Fibroblast of upper back skin (primary cell): ENCODE measurements around the gene MEIKIN.

ENCODE experiments used
- DNase-seq: peaks from one replicate; pipeline ENCODE4 v3.0.0-alpha.2; 2013

The MEIKIN gene

GRCh38 chr5:131973089-131973712, 27.7 kb upstream of the MEIKIN start:
- no peak for DNase-seq

GRCh38 chr5:131968396-131968954, 23.0 kb upstream of the MEIKIN start:
- DNase-seq: peak; percentile 38

- no peak for DNase-seq
Observed at GRCh38 chr5:131966551-131966950, 21.1 kb upstream of the MEIKIN start.

- no peak for DNase-seq
Observed at GRCh38 chr5:131965826-131966415, 20.5 kb upstream of the MEIKIN start.

- DNase-seq: no peak
Observed at GRCh38 chr5:131959906-131960305, 14.4 kb upstream of the MEIKIN start.

GRCh38 chr5:131959136-131959535, 13.7 kb upstream of the MEIKIN start:
- DNase-seq: no peak

GRCh38 chr5:131957721-131958441, 12.4 kb upstream of the MEIKIN start:
- DNase-seq: no peak

- DNase-seq: no peak
Observed at GRCh38 chr5:131953969-131954368, 8.5 kb upstream of the MEIKIN start.

GRCh38 chr5:131952301-131952857, 6.9 kb upstream of the MEIKIN start:
- DNase-seq: peak; percentile 22

- no peak for DNase-seq
Observed at GRCh38 chr5:131950706-131951105, 5.2 kb upstream of the MEIKIN start.

GRCh38 chr5:131947445-131947844, 2.0 kb upstream of the MEIKIN start:
- no peak for DNase-seq

- DNase-seq: no peak
Observed at GRCh38 chr5:131944702-131945550, 537 bp downstream of the MEIKIN start.

GRCh38 chr5:131943916-131944315, 1.5 kb downstream of the MEIKIN start:
- DNase-seq: no peak

GRCh38 chr5:131942016-131942415, 3.4 kb downstream of the MEIKIN start:
- no peak for DNase-seq

- DNase-seq: no peak
Observed at GRCh38 chr5:131939690-131940345, 5.6 kb downstream of the MEIKIN start.

GRCh38 chr5:131932235-131932634, 13.2 kb downstream of the MEIKIN start:
- no peak for DNase-seq

GRCh38 chr5:131928957-131929356, 16.5 kb downstream of the MEIKIN start:
- DNase-seq: no peak

GRCh38 chr5:131926168-131926567, 19.3 kb downstream of the MEIKIN start:
- DNase-seq: no peak

GRCh38 chr5:131916481-131916880, 29.0 kb downstream of the MEIKIN start:
- no peak for DNase-seq

- no peak for DNase-seq
Observed at GRCh38 chr5:131914472-131914871, 31.0 kb downstream of the MEIKIN start.

- DNase-seq: no peak
Observed at GRCh38 chr5:131913603-131914002, 31.9 kb downstream of the MEIKIN start.

- no peak for DNase-seq
Observed at GRCh38 chr5:131906668-131907067, 38.8 kb downstream of the MEIKIN start.
